Cardiac fibroblast (primary cell): ENCODE data around the gene BOK.

ENCODE experiments used
- DNase-seq, 2 donors: peaks; one replicate each; pipeline versions ENCODE4 v3.0.0 to v3.0.0-alpha.2; 2010; ENCODE audit warnings: low read depth in 2 of 2
- H3K4me3 ChIP-seq, 2 donors: replicated peaks in 1 of 2; 1 replicate in 1 of 2; 2 replicates in 1 of 2; pipeline ENCODE4 v1.5.1; 2011; ENCODE audit warnings: low read depth in 2 of 2, low read length in 2 of 2, mild to moderate bottlenecking in 2 of 2, moderate library complexity in 1 of 2
- TF ChIP-seq, protein P1 (sequence below): IDR thresholded peaks from one replicate; pipeline ENCODE4 v1.5.1; 2011; ENCODE audit warnings: low read depth, mild to moderate bottlenecking, low read length, inconsistent platforms

The BOK gene

DNA sequence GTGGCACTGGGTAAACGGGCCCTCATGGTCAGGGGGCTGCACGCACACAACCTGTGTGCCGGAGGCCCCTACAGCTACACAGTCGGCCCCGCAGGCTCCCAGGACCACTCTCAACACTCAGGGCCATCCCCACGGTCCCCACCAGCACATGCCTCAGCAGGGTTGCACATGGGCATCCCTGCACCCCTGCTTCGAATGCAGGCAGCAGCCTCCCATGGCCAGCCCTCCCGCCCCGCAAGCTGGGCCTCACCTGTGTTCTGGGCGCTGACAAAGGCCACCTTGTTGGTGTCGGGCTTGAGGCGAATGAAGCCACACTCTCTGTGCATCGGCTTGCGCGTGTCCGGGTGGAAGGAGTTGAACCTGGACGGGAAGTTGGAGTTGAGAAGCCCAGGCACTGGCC is 44.2 kb downstream of the BOK start:
- TF ChIP-seq, protein P1, sequence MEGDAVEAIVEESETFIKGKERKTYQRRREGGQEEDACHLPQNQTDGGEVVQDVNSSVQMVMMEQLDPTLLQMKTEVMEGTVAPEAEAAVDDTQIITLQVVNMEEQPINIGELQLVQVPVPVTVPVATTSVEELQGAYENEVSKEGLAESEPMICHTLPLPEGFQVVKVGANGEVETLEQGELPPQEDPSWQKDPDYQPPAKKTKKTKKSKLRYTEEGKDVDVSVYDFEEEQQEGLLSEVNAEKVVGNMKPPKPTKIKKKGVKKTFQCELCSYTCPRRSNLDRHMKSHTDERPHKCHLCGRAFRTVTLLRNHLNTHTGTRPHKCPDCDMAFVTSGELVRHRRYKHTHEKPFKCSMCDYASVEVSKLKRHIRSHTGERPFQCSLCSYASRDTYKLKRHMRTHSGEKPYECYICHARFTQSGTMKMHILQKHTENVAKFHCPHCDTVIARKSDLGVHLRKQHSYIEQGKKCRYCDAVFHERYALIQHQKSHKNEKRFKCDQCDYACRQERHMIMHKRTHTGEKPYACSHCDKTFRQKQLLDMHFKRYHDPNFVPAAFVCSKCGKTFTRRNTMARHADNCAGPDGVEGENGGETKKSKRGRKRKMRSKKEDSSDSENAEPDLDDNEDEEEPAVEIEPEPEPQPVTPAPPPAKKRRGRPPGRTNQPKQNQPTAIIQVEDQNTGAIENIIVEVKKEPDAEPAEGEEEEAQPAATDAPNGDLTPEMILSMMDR, result no peak
- H3K4me3 ChIP-seq, result no peak overlapping the region
- DNase-seq, result no peak

GRCh38 chr2:241603686-241604085 is 45.1 kb downstream of the BOK start:
- no peak overlapping the region for H3K4me3 ChIP-seq
- TF ChIP-seq, protein P1, result no peak
- DNase-seq, result no peak

DNA sequence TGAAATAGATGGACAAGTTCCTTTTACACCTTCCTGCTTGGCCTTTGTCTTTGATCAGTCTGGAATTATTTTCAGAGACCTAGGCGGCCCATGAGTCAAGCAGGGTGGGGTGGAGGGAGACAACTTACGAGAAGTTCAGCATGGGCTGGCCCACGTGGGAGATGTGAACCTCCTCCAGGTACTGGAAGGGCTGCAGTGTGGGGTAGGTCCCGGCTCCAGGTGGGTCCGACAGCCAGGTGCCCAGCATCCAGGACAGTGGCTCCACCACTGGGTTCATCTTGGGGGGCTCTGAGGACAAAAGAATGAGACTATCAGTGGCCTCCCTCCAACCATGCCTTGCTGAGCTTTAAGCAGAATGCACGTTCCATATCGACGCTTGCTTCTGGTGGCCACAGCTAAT is 47.6 kb downstream of the BOK start:
- no peak overlapping the region for H3K4me3 ChIP-seq
- TF ChIP-seq, protein P1, result no peak
- no peak for DNase-seq

DNA sequence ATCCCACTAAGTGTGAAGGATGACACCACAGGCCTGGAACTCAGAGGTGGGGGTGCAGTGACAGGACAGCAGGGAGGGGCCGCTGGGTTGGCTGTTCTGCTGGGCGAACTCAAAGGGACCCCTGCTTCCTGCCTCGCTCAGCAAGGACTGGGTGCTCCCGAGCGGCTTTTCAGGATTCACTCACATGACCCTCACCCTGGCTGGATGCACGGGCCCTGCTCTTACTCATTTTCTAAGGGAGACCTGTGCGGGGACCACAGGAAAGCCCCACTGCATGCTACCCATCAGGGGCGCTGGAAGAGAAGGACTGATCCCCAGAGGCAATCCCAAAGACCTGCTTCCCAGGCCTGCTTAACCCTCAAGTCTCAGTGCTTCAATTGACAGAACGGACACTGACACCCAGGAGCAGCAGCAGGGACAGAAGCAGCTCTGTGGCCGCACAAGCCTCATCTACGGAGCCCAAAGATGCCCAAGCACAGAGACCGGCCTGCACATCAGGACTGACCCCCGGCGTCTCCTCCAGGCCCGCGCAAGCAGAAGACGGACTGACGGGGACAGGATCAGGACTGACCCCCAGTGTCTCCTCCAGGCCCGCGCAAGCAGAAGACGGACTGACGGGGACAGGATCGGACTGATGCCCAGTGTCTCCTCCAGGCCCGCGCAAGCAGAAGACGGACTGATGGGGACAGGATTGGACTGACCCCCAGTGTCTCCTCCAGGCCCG is 48.8 kb downstream of the BOK start:
- no peak overlapping the region for H3K4me3 ChIP-seq
- TF ChIP-seq, protein P1, result no peak
- DNase-seq, result no peak

GRCh38 chr2:241608881-241609280 is 50.3 kb downstream of the BOK start:
- TF ChIP-seq, protein P1, result no peak
- no peak overlapping the region for H3K4me3 ChIP-seq
- no peak for DNase-seq

- TF ChIP-seq, protein P1, result peak; percentile 28
- peak overlapping the region; percentile 50 to 57 for H3K4me3 ChIP-seq
- peak; percentile 81 to 90 for DNase-seq
Measured at GRCh38 chr2:241609859-241610793, 51.6 kb downstream of the BOK start.
